HG03439 (cell line): ENCODE data around the gene CBFA2T3.
"Not testable (repeated sequence)": the region's sequence is repeated elsewhere in the genome, so short reads cannot be mapped to it uniquely, and the experiment has no call there.

Experiments
- ATAC-seq: cut with Tn5 transposase; IDR thresholded peaks from one replicate; pipeline ENCODE4 v1.9.1; 2021; ENCODE audit warnings: mild to moderate bottlenecking, moderate library complexity; ENCODE audit not compliant: unreplicated experiment

Gene CBFA2T3

DNA sequence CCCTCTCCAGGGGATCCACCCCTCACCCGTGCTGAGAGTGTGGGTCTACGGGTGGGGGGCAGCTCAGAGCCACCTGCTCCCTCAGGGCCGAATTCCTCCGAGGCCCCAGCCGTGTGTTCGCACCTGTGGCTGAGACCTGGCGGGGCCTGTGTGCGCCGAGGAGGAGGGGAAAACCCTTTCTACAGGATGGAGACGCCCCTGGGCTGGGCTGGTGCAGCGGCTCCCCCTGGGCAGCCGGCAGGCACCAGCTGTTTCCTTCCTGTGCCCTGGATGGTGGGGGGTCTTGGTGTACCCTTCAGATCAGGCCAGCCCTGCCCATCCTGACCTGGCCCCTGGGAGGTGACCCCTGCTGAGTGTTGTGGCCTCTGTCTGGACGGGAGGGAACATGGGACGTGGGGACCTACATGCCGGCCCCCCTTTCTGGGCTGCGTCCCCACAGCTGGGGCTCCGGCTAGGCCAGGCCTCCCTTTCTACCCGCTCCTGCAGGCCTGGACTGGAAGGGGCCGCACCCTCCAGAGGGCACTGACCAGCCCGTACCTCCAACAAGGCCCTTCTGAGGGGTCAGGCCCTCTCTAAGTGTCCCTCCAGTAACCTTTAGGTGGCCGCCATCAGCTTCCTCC is 82.2 kb downstream of the CBFA2T3 start:
- no peak for ATAC-seq

GRCh38 chr16:88894266-88894665 is 82.7 kb downstream of the CBFA2T3 start:
- ATAC-seq: not testable (repeated sequence)

GRCh38 chr16:88893127-88893968 is 83.7 kb downstream of the CBFA2T3 start:
- no peak for ATAC-seq

DNA sequence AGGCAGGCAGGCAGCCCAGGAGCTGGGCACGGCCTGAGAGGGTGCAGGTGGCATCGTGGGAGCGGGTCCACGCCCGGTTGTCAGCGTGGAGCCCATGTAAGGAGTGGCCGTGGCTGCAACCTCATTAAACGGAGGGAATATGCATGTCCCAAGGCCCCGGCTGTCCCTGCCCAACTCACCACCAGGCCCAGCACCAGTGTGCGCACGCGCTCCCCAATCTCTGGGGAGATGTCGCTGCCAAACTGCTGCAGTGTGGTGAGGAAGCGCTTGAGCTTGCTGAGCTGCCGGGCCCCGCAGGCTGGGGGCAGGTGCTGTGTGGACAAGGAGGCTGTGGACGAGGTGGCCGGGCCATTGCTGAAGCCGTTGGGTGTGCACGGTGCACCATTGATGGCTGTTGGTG is 84.9 kb downstream of the CBFA2T3 start:
- ATAC-seq: no peak

- no peak for ATAC-seq
Observed at GRCh38 chr16:88891083-88891482, 85.9 kb downstream of the CBFA2T3 start.

DNA sequence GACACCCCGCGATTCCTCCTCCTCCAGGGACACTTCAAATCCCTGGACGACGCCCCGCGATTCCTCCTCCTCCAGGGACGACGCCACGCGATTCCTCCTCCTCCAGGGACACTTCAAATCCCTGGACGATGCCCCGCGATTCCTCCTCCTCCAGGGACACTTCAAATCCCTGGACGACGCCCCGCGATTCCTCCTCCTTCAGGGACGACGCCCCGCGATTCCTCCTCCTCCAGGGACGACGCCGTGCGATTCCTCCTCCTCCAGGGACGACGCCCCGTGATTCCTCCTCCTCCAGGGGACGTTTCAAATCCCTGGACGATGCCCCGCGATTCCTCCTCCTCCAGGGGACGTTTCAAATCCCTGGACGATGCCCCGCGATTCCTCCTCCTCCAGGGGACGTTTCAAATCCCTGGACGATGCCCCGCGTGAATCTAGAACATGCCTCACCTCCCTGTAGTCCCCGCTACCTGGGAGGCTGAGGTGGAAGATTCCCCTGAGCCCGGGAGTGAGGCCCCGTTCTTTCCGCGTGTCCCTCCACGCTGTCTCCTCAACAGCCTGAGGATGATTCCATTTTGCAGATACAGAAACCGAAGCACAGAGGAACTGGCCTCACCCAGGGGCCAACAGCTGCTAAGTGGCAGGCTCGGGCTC is 87.2 kb downstream of the CBFA2T3 start:
- ATAC-seq: not testable (repeated sequence)

DNA sequence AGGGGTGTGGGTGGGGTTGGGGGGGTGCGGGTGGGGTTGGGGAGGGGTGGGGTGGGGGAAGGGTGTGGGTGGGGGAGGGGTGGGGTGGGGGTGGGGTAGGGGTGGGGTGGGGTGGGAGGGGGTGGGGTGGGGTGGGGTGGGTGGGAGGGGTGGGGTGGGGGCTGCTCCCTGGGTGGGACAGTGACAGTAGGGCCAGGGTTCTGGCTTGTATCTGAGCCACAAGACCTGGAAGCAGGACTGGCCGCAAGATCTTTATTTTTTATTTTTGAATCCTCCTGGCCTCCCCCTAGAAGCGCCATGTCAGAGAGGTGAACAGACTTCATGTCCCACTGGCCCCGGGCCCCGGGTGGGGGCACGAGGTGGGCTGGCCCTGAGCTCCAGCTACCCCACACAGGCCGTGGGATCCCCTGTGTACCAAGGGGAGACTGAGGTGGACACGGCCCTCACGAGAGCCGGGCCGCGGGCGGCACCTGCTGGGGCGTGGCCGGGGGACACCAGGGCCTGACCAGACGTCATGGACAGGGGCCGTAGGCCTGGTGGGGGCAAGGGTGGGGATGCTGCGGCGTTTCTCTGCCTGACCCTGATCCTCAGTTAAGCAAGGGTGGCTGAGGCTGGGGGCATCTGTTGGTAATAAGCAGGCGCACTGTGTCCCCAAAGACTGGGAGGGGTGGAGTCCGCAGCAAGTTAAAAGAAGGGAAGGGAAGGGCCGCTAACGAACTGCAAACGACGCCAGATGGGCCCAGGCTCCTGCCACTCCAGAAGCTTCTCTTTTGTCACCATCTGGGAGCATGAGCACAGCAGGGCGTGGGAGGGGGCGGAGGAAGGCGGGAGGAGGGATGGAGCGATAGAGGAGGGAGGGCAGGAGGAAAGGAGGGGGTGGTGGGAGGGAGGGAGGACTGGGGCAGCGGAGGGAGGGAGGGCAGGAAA is 88.3 kb downstream of the CBFA2T3 start:
- ATAC-seq: no peak

- ATAC-seq: no peak
Observed at GRCh38 chr16:88888057-88888456, 89.0 kb downstream of the CBFA2T3 start.

GRCh38 chr16:88886845-88887521 is 90.0 kb downstream of the CBFA2T3 start:
- no peak for ATAC-seq

GRCh38 chr16:88886420-88886844 is 90.6 kb downstream of the CBFA2T3 start:
- ATAC-seq: no peak

- ATAC-seq: no peak
Observed at GRCh38 chr16:88885693-88886280, 91.2 kb downstream of the CBFA2T3 start.

GRCh38 chr16:88884569-88885271 is 92.3 kb downstream of the CBFA2T3 start:
- no peak for ATAC-seq

DNA sequence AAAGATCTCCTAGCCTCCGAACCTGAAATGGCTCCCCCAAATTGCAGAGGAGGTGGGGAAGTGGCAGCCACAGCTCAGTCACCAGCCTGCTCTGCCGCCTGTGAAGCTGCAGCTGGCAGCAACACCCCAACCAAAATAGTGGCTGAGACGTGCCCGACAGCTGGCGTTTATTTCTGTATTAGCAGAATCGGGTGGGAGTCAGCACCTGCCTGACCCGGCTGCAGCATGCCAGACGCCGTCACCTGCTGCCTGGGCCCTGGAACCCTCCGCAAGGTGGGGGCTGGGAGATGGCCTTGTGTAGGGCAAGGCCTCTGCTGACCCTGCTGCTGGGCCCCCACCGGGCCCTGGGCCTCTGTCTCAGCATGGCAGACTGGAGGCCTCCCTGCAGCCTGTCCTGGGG is 93.1 kb downstream of the CBFA2T3 start:
- ATAC-seq: no peak

DNA sequence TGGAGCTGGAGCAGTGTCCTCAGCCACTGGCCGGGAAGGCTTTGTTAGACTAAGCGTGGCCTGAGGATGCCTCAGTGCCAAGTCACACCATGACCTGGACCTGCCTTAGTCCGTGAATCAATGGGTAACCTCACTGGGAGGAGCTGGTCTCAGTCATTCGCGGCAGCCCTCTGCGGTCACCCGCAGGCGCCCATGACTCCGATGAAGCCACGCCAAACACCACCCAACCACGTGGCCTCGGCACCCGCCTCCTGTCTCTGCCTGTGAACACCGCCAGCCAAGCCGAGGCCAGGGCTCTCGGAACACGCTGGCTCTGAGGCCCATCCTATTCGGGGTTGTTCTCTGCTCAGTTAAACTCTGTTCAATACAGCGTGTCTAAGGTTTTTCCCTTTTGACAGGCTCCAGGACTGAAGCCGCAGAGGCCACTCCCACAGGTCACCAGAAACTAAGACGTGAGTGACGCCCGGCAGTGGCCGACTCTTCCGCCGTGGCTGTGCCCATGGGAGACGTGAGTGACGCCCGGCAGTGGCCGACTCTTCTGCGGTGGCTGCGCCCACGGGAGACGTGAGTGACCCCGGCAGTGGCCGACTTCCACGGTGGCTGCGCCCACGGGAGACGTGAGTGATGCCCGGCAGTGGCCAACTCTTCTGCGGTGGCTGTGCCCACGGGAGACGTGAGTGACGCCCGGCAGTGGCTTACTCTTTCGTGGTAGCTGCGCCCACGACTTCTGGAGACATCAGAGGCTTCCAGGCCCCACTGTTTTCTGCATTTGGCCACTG is 93.7 kb downstream of the CBFA2T3 start:
- no peak for ATAC-seq

DNA sequence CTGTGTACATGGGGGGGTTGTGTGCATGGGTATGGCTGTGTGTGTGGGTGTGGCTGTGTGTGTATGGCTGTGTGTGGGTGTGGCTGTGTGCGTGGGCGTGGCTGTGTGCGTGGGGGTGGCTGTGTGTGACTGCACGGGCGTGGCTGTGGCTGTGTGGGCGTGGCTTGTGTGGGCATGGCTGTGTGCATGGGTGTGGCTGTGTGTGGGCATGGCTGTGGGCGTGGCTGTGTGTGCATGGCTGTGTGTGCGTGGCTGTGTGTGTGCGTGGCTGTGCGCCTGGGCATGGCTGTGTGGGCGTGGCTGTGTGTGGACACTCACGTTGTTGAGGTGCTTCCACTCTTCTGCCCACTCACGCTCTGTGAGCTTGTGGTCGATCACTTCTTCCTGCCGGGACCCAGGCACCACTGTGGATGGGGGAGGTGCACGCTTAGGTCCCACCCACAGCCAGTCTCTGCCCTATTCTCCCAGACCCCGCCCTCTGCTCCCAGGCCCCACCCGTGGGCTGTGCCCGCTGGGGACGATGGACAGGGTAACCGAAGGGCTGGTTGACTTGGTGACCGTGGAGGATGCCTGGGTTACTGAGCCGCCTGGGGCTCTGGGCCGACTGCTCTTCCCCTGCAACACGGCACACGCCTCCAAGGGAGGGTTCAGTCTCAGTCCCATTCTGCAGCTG is 94.5 kb downstream of the CBFA2T3 start:
- ATAC-seq: no peak

DNA sequence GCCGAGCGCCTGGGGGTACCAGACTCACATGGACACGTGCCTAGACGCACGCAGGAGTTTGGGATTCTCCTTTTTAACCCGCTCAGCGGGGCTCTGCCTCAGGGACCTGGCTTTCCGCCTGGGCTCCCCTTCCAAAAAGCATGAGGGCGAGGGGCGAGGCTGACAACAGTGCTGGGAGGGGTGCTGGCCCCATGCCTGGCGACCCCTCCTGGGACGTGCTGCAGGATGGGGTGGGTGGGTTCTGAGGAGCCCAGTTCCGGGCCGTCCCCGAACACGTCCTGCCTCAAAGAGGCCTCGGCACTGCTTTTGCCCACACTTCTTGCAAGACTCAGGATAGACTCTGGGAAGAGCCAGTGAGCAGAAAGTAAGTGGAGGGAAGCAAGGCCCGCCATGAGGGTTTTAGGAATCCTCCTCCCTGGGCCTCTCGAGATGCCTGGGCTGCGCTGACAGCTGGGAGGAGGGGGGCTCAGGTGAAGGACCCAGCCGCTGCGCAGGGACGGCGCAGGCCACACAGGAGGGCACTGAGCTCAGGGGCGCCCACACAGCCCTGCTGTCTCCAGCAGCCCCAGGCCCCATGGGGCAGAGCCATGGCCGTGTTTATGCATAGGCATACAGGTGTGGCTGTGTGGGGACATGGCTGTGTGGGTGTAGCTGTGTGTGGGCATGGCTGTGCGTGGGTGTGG is 95.2 kb downstream of the CBFA2T3 start:
- no peak for ATAC-seq

- ATAC-seq: no peak
Observed at GRCh38 chr16:88881007-88881615, 95.9 kb downstream of the CBFA2T3 start.
